ENCODE measurements around the gene PCDHB11.
"Not testable (repeated sequence)": the region's sequence is repeated elsewhere in the genome, so short reads cannot be mapped to it uniquely, and the experiment has no call there.

DNA sequence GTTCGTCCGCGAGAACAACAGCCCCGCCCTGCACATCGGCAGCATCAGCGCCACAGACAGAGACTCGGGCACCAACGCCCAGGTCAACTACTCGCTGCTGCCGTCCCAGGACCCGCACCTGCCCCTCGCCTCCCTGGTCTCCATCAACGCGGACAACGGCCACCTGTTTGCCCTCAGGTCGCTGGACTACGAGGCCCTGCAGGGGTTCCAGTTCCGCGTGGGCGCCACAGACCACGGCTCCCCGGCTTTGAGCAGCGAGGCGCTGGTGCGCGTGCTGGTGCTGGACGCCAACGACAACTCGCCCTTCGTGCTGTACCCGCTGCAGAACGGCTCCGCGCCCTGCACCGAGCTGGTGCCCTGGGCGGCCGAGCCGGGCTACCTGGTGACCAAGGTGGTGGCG lies 10.9 kb downstream of the PCDHB11 start:
- not testable (repeated sequence) for TF ChIP-seq EZH2 (IDR thresholded peaks at IDR 0.05; ENCODE audit: borderline replicate concordance, insufficient read depth, low read length, poor library complexity, severe bottlenecking); TAF1 (IDR thresholded peaks at IDR 0.05; ENCODE audit: low read depth); EP300 (conservative IDR thresholded peaks at IDR 0.05; ENCODE audit: poor library complexity, severe bottlenecking); POLR2AphosphoS5 (IDR thresholded peaks at IDR 0.05)
- TF ChIP-seq, protein P1, sequence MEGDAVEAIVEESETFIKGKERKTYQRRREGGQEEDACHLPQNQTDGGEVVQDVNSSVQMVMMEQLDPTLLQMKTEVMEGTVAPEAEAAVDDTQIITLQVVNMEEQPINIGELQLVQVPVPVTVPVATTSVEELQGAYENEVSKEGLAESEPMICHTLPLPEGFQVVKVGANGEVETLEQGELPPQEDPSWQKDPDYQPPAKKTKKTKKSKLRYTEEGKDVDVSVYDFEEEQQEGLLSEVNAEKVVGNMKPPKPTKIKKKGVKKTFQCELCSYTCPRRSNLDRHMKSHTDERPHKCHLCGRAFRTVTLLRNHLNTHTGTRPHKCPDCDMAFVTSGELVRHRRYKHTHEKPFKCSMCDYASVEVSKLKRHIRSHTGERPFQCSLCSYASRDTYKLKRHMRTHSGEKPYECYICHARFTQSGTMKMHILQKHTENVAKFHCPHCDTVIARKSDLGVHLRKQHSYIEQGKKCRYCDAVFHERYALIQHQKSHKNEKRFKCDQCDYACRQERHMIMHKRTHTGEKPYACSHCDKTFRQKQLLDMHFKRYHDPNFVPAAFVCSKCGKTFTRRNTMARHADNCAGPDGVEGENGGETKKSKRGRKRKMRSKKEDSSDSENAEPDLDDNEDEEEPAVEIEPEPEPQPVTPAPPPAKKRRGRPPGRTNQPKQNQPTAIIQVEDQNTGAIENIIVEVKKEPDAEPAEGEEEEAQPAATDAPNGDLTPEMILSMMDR (IDR thresholded peaks at IDR 0.05; ENCODE audit: poor library complexity, severe bottlenecking): not testable (repeated sequence)

Data from neural cell (in vitro differentiated cells).